Neural cell (in vitro differentiated cells): Measurements from ENCODE around the gene VASN. TPM values are rescaled to one million over a fixed set of nuclear protein-coding genes. Genes with fewer than 3 reads are reported as not detected.

Experiments
- H2AFZ ChIP-seq: fragments of 200-600, 300-800 bp; sonication (generic), shearing (Covaris generic); 2 replicates; pipeline ENCODE4 v1.6.0; 2014; ENCODE audit warnings: low read depth, mild to moderate bottlenecking, antibody characterized with exemption, low read length, moderate library complexity
- H3F3A ChIP-seq: fragments of 200-600 bp; shearing (Covaris generic); 2 replicates; pipeline ENCODE4 v1.6.1; 2016; ENCODE audit warnings: mild to moderate bottlenecking, moderate library complexity, mixed read lengths, antibody characterized with exemption, low read length; ENCODE audit not compliant: insufficient read depth, poor library complexity, severe bottlenecking
- H3K27ac ChIP-seq: fragments of 200-600, 300-800 bp; sonication (generic), shearing (Covaris generic); 2 replicates; pipeline ENCODE4 v1.5.1; 2014; ENCODE audit warnings: mild to moderate bottlenecking, low read length, moderate library complexity
- H3K27me3 ChIP-seq: fragments of 300-800, 200-600 bp; sonication (generic), shearing (Covaris generic); 2 replicates; pipeline ENCODE4 v1.6.0; 2014; ENCODE audit warnings: mild to moderate bottlenecking, low read depth, low read length, moderate library complexity; ENCODE audit not compliant: insufficient read depth
- H3K36me3 ChIP-seq: fragments of 300-800, 200-600 bp; sonication (generic), shearing (Covaris generic); 2 replicates; pipeline ENCODE4 v1.5.1; 2014; ENCODE audit warnings: mild to moderate bottlenecking, antibody characterized with exemption, low read length, moderate library complexity; ENCODE audit not compliant: insufficient read depth
- H3K4me2 ChIP-seq: fragments of 300-800, 200-600 bp; sonication (generic), shearing (Covaris generic); 2 replicates; pipeline ENCODE4 v1.6.0; 2014; ENCODE audit warnings: mild to moderate bottlenecking, low read length
- H3K4me3 ChIP-seq: fragments of 300-800, 200-600 bp; sonication (generic), shearing (Covaris generic); 2 replicates; pipeline ENCODE4 v1.5.1; 2014; ENCODE audit warnings: mild to moderate bottlenecking, low read length, moderate library complexity
- H3K79me2 ChIP-seq: fragments of 200-600 bp; shearing (Covaris generic); replicated peaks from 2 replicates; pipeline ENCODE4 v1.6.0; 2014; ENCODE audit warnings: mild to moderate bottlenecking, low read length, moderate library complexity; ENCODE audit not compliant: insufficient read depth
- H3K9ac ChIP-seq: fragments of 300-800, 200-600 bp; sonication (generic), shearing (Covaris generic); 2 replicates; pipeline ENCODE4 v1.6.1; 2016; ENCODE audit warnings: mild to moderate bottlenecking, low read length, mixed read lengths
- H3K9me2 ChIP-seq: fragments of 200-600 bp; shearing (Covaris generic); 2 replicates; pipeline ENCODE4 v1.6.1; 2016; ENCODE audit warnings: mild to moderate bottlenecking, low read length, mixed read lengths; ENCODE audit not compliant: insufficient read depth
- H3K9me3 ChIP-seq: fragments of 200-600, 300-800 bp; sonication (generic), shearing (Covaris generic); 2 replicates; pipeline ENCODE4 v1.6.1; 2016; ENCODE audit warnings: mild to moderate bottlenecking, mixed run types, low read length, moderate library complexity, mixed read lengths
- H4K20me1 ChIP-seq: fragments of 200-600 bp; shearing (Covaris generic); 2 replicates; pipeline ENCODE4 v1.6.1; 2016; ENCODE audit warnings: mild to moderate bottlenecking, mixed run types; ENCODE audit not compliant: insufficient read depth
- EP300 ChIP-seq: fragments of 450-650 bp; conservative IDR thresholded peaks from 2 replicates; pipeline ENCODE4 v1.6.1; 2014; ENCODE audit warnings: antibody characterized with exemption, mild to moderate bottlenecking, moderate library complexity; ENCODE audit not compliant: poor library complexity, severe bottlenecking
- EZH2 ChIP-seq: fragments of 200-600, 300-800 bp; shearing (Covaris generic), sonication (generic); IDR thresholded peaks from 2 replicates; pipeline ENCODE4 v1.6.1; 2014; ENCODE audit warnings: antibody characterized with exemption, low read length, borderline replicate concordance, mild to moderate bottlenecking; ENCODE audit not compliant: insufficient read depth, poor library complexity, severe bottlenecking
- MXI1 ChIP-seq: fragments of 450-650 bp; conservative IDR thresholded peaks from 2 replicates; pipeline ENCODE4 v1.6.1; 2014; ENCODE audit warnings: antibody characterized with exemption, mild to moderate bottlenecking; ENCODE audit not compliant: poor library complexity, severe bottlenecking
- POLR2AphosphoS5 ChIP-seq: IDR thresholded peaks from 2 replicates; pipeline ENCODE4 v1.6.1; 2012
- RAD21 ChIP-seq: fragments of 450-650 bp; conservative IDR thresholded peaks from 2 replicates; pipeline ENCODE4 v1.6.1; 2014; ENCODE audit warnings: antibody characterized with exemption, mild to moderate bottlenecking, moderate library complexity
- REST ChIP-seq: IDR thresholded peaks from 2 replicates; pipeline ENCODE4 v1.6.1; 2012; ENCODE audit warnings: borderline replicate concordance
- SMC3 ChIP-seq: fragments of 450-650 bp; conservative IDR thresholded peaks from 2 replicates; pipeline ENCODE4 v1.6.1; 2014; ENCODE audit warnings: antibody characterized with exemption, mild to moderate bottlenecking, moderate library complexity; ENCODE audit not compliant: poor library complexity
- TAF1 ChIP-seq: IDR thresholded peaks from 2 replicates; pipeline ENCODE4 v1.6.1; 2012; ENCODE audit warnings: low read depth
- polyA plus RNA-seq: library from polyadenylated mRNA; depleted of rRNA; stranded (reverse); fragments of >200 nt; gene quantifications from 2 replicates; pipeline ENCODE4 v1.2.3, GENCODE V29; 2014
- TF ChIP-seq, protein P1 (sequence below): fragments of 450-650 bp; IDR thresholded peaks from 2 replicates; pipeline ENCODE4 v1.5.1; 2014; ENCODE audit warnings: antibody characterized with exemption, mild to moderate bottlenecking, moderate library complexity; ENCODE audit not compliant: poor library complexity, severe bottlenecking

VASN gene
- polyA plus RNA-seq, 1 donor from 2014 or later, result 0.57 TPM

DNA sequence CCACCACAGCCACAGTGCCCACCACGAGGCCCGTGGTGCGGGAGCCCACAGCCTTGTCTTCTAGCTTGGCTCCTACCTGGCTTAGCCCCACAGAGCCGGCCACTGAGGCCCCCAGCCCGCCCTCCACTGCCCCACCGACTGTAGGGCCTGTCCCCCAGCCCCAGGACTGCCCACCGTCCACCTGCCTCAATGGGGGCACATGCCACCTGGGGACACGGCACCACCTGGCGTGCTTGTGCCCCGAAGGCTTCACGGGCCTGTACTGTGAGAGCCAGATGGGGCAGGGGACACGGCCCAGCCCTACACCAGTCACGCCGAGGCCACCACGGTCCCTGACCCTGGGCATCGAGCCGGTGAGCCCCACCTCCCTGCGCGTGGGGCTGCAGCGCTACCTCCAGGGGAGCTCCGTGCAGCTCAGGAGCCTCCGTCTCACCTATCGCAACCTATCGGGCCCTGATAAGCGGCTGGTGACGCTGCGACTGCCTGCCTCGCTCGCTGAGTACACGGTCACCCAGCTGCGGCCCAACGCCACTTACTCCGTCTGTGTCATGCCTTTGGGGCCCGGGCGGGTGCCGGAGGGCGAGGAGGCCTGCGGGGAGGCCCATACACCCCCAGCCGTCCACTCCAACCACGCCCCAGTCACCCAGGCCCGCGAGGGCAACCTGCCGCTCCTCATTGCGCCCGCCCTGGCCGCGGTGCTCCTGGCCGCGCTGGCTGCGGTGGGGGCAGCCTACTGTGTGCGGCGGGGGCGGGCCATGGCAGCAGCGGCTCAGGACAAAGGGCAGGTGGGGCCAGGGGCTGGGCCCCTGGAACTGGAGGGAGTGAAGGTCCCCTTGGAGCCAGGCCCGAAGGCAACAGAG lies 10.5 kb downstream of the VASN start:
- no peak overlapping the region for H3K4me3 ChIP-seq
- no peaks in the 10 kb centered on the region for H4K20me1 ChIP-seq
- H3K27ac ChIP-seq, result no peak overlapping the region
- no peaks in the 10 kb centered on the region for H3K9me3 ChIP-seq
- no peak overlapping the region for H3K9ac ChIP-seq
- H3K36me3 ChIP-seq, result no peaks in the 10 kb centered on the region
- H3K79me2 ChIP-seq, result no peaks in the 10 kb centered on the region
- no peak overlapping the region for H2AFZ ChIP-seq
- H3K4me2 ChIP-seq, result no peak overlapping the region
- no peaks in the 10 kb centered on the region for H3F3A ChIP-seq
- H3K9me2 ChIP-seq, result no peaks in the 10 kb centered on the region
- TF ChIP-seq, protein P1, sequence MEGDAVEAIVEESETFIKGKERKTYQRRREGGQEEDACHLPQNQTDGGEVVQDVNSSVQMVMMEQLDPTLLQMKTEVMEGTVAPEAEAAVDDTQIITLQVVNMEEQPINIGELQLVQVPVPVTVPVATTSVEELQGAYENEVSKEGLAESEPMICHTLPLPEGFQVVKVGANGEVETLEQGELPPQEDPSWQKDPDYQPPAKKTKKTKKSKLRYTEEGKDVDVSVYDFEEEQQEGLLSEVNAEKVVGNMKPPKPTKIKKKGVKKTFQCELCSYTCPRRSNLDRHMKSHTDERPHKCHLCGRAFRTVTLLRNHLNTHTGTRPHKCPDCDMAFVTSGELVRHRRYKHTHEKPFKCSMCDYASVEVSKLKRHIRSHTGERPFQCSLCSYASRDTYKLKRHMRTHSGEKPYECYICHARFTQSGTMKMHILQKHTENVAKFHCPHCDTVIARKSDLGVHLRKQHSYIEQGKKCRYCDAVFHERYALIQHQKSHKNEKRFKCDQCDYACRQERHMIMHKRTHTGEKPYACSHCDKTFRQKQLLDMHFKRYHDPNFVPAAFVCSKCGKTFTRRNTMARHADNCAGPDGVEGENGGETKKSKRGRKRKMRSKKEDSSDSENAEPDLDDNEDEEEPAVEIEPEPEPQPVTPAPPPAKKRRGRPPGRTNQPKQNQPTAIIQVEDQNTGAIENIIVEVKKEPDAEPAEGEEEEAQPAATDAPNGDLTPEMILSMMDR, result no peak
- no peak for TF ChIP-seq REST
- TF ChIP-seq SMC3, result no peak
- no peak for TF ChIP-seq EP300
- no peak for TF ChIP-seq TAF1
- no peak for TF ChIP-seq EZH2
- no peak for TF ChIP-seq POLR2AphosphoS5
- TF ChIP-seq RAD21, result no peak
- TF ChIP-seq MXI1, result no peak
- no peaks in the 10 kb centered on the region for H3K27me3 ChIP-seq

GRCh38 chr16:4382795-4383357 lies 11.2 kb downstream of the VASN start:
- no peaks in the 10 kb centered on the region for H4K20me1 ChIP-seq
- no peaks in the 10 kb centered on the region for H3F3A ChIP-seq
- H3K9me2 ChIP-seq, result no peaks in the 10 kb centered on the region
- no peak overlapping the region for H3K4me3 ChIP-seq
- H3K9ac ChIP-seq, result no peak overlapping the region
- H3K27ac ChIP-seq, result no peak overlapping the region
- no peak overlapping the region for H3K4me2 ChIP-seq
- H3K79me2 ChIP-seq, result no peaks in the 10 kb centered on the region
- no peaks in the 10 kb centered on the region for H3K36me3 ChIP-seq
- no peak overlapping the region for H2AFZ ChIP-seq
- TF ChIP-seq EP300 (no peak), POLR2AphosphoS5 (no peak), EZH2 (no peak), REST (no peak), MXI1 (no peak)
- TF ChIP-seq, protein P1, result no peak
- no peaks in the 10 kb centered on the region for H3K9me3 ChIP-seq
- no peaks in the 10 kb centered on the region for H3K27me3 ChIP-seq
